Measurements from ENCODE around the gene SCAMP1. TPM values are rescaled to one million over a fixed set of nuclear protein-coding genes. Genes with fewer than 3 reads are reported as not detected.

Gene SCAMP1
- total RNA-seq, 1 donor from 2014 or later = 13.5 TPM

DNA sequence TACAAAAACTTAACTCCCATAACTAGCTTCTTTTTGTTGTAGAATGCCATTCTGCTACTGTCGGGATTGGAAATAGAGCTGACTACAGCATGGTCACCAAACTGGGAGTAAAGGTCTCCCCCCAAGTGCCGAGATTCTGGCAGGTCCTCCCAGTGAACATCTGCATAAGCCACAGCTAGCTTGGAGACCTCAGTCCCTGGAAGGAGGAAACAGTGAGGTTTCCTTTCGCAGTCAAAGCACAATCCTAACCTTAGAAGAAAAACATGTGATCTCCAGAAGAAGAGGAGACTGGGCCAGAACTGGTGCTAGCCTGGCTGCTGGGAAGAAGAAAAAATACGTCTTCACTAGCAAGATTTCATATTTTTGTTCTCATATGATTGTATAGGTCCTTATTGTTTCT, 127.4 kb downstream of the SCAMP1 start:
- intact Hi-C loops (cut with micrococcal nuclease) = no loop called here

DNA sequence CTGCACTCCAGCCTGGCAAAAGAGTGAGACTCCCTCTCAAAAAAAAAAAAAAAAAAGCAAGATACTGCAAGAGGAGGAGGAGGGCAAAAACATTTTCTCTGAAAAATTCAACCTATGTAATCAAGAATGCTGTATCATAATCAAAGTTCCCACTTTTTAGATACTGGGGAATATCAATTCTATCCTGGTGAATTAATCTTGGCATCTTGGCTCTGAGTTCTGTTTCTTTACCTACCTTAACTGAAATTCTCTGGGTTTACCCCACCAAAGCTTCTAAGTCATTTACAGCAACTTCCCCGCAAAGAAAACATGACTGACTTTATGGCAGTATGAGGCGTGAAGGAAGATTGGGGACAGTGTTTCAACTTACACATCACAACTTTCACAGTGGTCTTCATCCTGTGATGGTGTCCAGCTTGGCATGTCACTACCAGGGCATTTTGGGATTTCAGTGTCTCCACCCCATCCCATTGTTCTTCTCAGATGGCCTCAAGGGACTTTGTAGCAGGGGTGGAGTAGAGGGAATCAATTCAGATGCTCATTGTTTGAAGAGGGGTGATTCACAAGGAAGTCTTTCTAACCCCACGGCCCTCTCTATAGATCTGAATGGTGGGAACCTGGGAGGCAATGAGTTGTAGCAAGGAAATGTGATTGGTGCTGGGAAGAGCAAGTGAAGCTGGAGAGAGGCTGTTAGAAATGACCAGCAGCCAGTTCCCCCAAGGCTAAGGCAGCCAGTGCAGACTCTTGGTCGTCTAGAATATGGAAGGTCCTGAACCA, 130.5 kb downstream of the SCAMP1 start:
- intact Hi-C loops (cut with micrococcal nuclease) = no loop called here

DNA sequence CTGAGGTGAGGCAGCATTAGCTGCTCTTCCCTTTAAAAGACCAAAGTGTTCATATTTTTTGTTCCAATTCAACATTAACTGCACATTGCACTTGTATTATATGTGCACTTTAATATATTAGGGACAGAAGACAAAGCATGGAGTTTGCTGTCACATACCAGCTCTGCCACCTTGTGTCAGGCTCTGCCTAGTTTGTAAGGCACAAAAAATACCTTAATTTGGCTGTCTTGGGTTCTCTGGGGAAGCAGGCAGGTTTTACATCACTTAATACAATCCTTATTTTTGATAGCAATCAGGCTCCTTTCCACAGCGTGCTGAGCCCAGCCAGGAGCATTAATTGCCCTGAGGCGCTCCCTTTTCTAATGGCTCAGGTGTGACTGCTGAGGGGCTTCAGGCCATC, 131.8 kb downstream of the SCAMP1 start:
- intact Hi-C loops (cut with micrococcal nuclease) = no loop called here

DNA sequence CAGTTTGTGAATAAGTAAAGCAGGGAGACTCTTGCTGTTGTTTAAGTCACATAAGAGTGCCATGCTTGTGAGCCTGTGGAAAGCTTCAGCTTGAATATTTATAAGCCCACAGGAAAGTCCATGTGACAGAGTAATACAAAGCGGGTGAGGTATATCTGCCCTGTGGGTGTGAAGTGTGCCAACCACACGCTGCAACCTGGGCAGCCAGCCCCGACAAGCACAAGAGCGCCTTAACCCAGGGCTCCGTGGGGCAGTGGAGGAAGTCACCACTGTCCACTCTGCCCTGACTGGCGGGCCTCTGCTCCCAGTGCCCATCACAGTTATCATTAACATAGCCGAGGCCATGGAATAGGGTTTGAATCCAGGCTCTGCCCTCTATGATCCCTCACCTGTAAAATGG, 132.2 kb downstream of the SCAMP1 start:
- intact Hi-C loops (cut with micrococcal nuclease) = no loop called here

DNA sequence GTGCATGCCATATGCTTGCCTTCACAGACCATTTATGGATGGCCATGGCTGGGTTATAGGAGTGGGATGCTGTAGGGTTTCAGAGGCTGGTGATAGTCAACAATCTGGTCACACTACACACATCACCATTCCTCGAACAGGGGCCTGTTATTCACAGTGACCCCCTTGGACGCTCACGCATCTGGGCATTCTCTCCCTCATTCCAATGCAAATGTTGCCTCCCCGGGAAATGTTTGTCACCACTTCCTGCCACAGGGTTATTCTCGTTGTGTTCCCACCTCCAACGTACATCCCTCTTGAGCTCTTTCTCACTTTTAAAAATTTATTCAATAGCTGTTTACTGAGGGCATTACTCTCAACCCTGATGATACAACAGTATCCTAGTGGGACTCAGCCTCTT, 135.4 kb downstream of the SCAMP1 start:
- intact Hi-C loops (cut with micrococcal nuclease) = no loop called here

DNA sequence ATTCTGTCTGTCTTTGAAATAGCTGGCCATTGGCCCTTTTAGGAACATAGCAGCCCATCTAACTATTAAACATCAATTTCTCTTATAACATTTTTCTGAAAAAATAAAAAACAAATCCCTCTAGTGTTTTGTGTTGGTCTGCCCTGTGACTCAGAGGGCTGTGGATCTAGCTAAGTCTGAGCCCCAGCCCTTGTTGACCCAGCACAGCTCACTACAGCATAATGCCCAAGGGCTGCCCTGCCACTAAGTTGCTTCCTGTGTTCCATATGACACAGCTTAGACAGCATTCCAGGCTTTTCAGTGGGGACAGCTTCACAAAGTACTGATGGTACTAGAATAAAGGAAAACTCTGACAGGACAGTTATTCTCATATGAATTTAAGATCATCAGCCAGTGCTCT, 136.0 kb downstream of the SCAMP1 start:
- intact Hi-C loops (cut with micrococcal nuclease) = no loop called here

DNA sequence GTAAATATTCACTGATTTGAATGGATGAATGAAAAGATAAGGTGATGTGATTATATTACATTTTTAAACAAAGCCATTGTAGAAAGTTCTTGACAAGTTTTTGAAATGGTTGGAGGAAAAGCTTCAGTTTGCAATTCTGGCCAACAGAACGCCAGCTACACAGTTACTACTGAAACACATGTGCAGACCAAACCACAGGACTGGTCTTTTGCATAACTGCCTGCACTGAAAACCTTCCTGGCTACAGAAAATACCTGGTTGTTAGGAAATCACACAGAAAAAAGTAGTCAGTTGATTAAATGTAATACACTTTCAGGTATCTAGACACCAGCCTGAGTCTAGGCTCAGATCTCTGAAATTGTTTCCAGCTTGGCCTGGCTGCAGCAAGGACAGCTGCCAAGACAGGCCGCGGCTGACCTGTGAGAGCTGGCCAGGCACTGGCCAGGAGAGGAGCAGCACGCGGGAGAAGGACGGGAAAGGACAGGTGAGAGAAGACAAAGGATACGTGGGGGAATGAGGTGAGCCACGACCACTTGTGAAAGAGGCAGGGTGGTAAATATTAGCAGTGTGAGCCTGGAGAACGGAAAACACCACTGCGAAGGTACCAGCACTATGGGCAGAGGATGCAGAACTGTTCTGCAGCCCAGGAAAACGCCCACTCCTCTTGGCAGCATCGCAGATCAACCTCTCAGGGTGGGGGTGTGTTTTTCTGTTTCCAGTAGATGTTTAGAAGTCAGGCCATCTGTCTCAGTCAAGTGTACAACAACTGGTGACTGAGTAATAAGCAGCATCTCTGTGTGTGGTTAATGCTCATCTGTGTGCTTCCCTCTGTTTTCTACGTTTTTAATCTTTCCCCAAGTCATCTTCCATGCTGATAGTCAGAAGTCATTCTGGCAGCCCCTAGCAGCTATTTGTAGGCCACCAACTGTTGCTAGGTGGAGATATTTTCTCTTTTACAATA, 137.4 kb downstream of the SCAMP1 start:
- intact Hi-C loops (cut with micrococcal nuclease) = no loop called here

DNA sequence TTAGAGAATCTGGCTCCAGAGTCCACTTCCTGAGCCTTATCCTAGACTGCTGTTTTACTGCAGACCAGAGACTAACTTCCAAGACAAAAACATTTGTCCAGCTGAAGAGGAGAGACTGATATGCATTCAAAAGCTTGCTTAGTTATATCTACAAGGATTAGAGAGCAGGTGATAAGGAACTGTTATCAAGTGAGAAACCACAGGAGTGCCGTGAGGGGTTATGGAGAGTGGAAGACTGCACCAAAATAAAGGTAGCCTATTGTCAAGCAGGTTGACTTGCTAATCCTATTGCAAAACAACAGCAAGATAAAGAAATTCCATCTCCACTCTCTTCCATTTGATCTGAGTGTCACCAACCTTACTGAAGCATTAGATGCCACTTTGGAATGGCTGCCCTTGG, 139.1 kb downstream of the SCAMP1 start:
- intact Hi-C loops (cut with micrococcal nuclease) = no loop called here

DNA sequence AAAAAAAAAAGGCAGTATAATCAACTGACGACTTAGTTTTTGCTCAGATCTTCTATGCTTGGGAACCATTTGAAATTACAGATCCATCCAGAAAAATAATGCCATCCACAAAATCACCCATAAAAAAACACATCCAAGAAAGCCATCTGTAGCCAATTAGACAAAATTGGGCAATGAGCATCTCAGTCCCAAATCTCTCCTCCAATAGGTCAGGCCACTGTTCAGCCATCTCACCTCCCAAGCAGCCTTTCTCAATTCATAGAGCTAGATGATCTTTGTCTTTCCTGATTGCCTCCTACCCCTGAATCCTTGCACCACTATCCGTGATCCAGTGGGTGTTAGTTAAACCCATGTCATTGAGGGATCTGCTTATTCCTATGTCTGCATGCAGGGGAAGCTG, 139.6 kb downstream of the SCAMP1 start:
- intact Hi-C loops (cut with micrococcal nuclease) = no loop called here

DNA sequence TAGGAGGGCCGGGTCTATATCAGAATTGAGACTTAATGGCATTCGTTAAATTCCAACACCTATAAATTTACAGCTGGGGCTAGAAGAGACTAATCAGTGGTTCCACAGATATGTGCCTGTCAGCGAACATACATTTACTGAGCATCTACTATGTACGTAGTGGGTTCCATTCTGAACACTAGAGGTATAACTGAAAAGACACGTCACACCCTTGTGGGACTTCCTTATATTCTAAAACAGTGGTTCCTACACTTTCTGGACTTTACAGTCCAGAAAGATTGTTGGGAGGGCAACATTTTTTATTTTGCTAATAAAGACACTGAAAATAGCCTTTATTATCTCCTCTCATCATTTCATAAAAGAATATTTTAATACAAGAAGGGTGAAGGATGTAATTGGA, 140.5 kb downstream of the SCAMP1 start:
- intact Hi-C loops (cut with micrococcal nuclease) = no loop called here

DNA sequence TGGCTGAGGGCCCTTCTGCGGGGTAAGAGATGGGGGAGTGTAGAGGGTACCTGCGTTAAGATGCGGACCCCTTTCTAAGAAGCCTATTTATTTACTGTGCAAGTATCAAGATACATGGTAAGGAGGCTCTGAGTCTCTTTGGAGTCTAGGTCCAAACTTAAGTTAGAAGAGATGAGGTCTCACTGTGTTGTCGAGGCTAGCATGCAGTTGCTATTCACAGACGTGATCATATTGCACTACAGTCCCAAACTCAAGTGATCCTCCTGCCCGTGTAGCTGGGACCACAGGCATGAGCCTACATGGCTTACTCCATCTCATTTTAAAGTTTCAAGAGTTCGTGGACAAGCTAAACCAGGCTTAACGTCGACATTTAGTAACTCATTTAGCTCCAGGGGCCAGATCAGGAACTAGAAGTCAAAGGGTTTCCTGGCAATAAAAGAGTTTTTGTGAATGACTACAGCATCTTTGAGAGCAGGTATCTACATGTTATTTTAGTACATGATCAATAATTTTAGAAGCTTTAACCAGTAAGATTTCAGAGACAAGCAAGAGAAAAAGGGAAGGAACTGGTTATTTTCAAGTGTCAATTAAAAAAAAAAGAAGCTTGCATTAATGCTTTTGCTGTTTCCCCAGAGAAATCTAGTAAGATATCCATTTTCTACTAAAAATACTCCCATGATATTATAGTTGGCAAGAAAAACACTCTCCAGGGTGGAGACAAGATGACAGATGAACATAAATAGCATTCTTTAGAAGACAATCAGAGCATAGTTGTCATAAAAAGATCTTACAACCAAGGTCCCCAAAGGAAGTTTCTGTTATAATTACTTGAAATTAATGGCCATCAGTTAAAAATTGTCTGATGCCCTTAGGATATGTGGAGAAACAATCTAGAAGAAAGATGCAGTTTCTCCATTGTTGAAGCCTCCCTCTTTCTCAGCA, 141.3 kb downstream of the SCAMP1 start:
- intact Hi-C loops (cut with micrococcal nuclease) = no loop called here

DNA sequence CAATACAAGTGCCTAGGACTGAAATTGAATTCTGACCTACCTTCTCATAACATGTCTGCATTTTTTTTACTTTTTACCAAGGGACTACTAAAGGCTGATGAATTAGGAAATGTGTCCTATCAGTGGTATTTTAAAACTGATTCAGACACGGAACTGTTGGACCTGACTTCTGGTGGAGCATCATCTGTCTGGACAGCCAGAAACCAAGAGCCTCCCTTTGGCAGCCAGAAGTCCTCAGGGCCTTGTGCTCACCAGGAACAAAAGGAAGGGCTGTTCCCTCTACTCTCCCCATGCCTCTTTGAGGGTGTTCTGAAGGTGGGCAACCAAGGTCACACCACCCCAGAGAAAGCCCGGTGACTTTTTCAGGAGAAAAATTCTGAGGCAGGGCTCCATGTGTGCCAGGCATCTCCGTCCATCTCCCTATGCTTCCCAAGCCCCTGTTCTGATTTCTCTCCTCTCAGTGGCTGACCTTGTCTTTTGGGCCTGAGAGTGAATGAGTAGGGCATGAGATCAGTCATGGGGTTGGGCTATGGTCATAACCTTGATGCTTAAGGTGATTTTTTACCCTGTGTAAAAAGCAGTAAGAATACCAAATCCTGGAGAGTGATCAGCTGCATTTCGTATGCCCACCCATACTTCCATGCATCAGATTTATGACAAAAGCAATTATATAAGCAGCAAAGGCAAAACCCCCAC, 143.7 kb downstream of the SCAMP1 start:
- intact Hi-C loops (cut with micrococcal nuclease) = no loop called here

DNA sequence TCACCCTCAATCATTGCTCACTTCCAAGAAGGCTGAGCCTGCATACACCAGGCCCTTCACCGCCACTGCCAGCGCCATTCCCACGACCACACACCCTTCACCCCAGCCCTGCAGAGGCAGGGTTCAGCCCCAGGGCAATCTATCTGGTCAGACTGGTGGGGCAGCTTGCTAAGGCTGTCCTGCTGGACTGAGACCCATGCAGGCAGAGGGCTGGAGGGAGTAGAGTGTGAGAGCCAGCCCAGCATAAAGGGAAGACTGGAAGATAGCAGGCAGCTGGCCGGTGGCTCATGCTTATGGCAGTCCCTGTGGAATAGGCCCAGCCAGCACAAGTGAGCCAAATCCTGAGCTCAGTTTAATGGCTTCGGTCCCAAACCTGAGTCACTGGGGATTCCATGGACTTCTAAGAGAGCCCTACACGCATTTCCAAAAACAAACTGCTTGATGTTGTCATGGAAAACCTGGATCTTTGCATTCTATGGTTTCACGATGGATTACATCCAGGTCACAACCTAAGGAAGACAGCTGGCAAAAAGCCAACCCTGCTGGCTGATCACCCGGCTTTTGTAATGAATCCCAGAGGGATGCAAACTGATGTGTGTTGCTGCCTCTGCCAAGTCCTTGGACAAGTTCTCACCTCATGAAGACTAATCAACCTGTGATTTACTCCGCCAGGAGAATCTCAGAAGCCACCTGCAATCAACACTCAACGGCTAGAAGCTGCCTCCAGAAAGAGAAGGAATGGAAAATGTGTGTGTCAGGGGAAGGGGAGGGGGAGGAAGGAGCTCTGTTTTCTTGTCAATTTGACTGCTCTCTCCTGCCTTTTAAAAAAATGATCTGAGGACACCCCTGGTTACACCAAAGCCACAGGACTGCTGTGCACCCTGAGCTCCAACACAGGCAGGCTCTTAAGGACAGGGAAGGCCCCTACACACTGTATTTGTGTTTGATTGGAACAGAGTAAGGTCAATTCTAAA, 144.6 kb downstream of the SCAMP1 start:
- intact Hi-C loops (cut with micrococcal nuclease) = no loop called here

DNA sequence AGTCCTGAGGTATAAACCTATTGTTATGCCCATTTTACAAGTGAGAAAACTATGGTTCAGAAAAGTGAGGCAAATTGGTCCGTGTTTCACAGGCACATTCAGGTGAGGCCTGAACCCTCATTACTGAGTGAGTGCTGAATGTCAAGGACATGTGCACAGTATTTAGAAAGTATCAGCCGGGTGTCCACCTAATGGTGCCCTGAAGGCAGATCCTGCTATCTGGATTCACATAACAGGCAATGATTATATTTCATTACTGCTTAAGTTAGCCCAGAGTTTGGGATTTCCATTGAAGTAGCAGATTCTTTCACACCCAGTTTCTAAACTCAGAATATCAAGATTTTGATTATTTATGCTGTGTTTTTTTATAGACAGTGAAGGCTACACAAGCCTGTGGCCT, 145.4 kb downstream of the SCAMP1 start:
- intact Hi-C loops (cut with micrococcal nuclease) = no loop called here

DNA sequence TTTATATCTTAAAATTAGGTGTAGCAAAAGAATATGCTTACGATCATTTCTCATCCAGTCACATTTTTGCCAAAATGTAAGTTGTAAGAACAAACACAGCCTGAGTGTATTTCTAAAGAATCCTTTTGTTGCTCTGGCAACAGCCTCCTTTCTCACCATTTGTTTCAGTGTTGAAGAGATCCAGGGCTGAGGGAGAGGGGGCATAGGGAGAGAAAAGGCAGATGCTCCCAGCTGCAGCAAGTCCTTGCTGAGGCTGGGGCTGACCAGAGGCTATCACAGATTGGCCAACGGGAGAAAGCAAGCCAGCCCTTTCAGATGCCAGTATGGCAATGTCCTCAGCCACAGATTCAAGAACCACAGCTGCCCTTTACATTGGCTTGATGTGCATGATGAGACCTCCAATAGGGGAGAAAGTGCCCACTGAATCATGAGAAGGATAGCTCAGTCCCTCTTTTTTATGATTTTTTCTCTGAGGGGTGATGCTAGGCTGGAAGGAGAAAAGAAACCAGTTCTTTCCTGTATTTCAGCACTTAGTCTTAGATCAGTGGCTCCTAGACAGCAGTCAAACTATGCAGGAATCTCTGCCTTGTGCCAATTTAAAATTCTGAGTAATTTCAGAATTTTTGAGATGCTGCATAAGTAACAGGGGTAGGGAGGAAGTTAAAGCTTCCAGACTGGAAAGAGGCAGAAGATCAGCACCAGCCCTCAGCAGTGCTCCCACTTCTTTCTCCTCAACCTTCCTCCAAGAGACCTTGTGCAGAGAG, 146.0 kb downstream of the SCAMP1 start:
- intact Hi-C loops (cut with micrococcal nuclease) = no loop called here

DNA sequence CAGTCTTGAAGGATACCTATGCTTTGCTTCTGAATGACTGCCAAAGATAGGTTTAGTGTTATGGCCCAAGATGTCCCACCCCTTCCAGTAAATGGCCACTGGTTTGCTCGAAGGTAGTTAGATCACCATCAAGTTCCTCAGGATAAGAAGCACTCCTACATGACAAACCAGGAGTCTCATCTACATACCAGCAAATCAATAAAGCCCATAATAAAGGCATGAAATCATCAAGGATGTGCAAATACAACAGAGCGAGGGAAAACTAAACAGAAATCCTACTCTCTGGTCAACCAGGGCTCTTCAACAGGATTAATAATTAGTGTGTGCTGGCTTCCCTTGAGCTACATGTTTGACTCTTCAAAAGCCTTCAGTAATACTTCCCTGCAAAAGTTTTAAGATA, 147.1 kb downstream of the SCAMP1 start:
- intact Hi-C loops (cut with micrococcal nuclease) = no loop called here

DNA sequence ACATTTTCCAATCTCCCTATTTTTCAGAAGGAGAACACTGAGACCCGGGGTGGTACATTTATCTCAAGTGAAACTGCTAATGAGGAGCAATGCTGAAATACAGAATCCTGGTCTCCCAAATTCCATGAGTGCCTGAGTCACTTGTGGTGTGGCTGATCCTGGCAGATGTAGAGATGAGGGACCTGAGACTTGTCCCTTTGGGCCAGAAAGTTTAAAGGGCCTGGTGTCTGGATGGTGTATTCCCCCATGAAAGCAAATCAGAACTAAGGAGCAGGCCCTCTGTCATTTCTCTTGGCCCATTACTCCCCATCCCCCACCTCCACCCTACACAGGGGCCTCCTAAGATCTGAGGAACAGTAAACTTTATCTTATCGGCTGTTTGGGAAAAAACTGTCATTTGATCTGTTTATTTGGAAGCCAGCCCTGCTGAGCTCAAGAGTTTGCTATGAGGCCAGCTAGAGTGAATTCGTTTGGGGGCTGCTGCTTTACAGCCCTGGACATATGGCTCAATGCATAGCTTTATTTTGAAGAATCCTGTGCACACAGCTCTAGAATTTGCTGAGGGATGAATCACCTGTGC, 147.9 kb downstream of the SCAMP1 start:
- intact Hi-C loops (cut with micrococcal nuclease) = no loop called here

DNA sequence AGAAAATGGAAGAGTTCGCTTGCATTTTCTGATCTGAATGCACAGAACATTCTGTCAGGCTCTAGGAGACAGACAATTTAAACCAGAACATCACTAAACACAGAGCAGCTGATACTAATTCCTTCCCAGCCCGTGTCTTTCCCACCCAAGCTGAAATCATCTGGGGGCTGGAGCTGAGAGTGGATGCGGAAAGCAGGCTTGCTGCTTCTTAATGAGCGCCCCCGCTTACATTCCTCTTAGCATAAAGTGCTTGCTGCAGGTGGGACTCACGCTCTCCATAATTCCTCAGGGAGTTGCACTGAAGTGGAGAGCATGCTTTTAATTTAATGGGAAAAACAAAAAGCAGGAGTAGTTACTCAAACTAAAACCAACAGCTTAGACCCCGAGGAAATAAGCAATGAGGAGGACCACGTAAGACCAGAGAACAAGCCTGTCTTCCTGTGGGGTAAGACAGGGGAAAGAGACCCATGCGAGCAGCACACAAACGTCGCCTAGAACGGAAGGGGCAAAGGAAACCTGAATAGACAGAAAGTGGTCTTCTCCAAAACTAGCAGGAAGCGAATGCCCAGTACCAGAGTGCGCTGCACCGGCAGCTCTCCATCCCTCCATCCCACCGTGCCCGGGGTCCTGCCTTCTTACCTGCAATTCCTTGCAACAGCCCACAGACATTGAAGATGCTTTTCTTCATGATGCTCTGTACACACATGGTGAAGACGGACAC, 148.9 kb downstream of the SCAMP1 start:
- intact Hi-C loops (cut with micrococcal nuclease) = no loop called here
